Psoas muscle (tissue), 8 donors: ENCODE data around the gene KLHL33. TPM values are rescaled to one million over a fixed set of nuclear protein-coding genes. Genes with fewer than 3 reads are reported as not detected.
A peak's percentile ranks its signal among the peaks of the same experiment; 100 is the strongest.

Experiments
- ATAC-seq, 4 donors: fragments of 200-7000 bp; cut with Tn5 transposase; one replicate each; pipeline ENCODE4 v1.9.1; 2020; ENCODE audit warnings: moderate library complexity in 3 of 4, mild to moderate bottlenecking in 2 of 4
- DNase-seq, 2 donors: peaks; one replicate each; pipeline ENCODE4 v3.0.0-alpha.2; 2020
- H3K27ac ChIP-seq: fragments of 200-600 bp; one replicate; pipeline ENCODE4 v1.8.0; 2022
- H3K27me3 ChIP-seq, 3 donors: fragments of 200-600 bp in 1 of 3; one replicate each; pipeline versions ENCODE4 v1.6.1 to v1.8.0; 2013 to 2022; ENCODE audit warnings: low read length in 2 of 3, mild to moderate bottlenecking in 2 of 3, moderate library complexity in 1 of 3; ENCODE audit not compliant: insufficient read depth in 3 of 3
- H3K36me3 ChIP-seq, 2 donors: fragments of 200-600 bp in 1 of 2; one replicate each; pipeline versions ENCODE4 v1.6.1 to v1.8.0; 2013 to 2022; ENCODE audit warnings: low read depth in 1 of 2, mild to moderate bottlenecking in 1 of 2, moderate library complexity in 1 of 2; ENCODE audit not compliant: insufficient read depth in 1 of 2
- H3K4me1 ChIP-seq: fragments of 200-600 bp; one replicate; pipeline ENCODE4 v1.8.0; 2022
- H3K4me3 ChIP-seq: fragments of 200-600 bp; one replicate; pipeline ENCODE4 v1.8.0; 2022; ENCODE audit warnings: mild to moderate bottlenecking
- H3K9me3 ChIP-seq: fragments of 200-600 bp; one replicate; pipeline ENCODE4 v1.8.0; 2022
- CTCF ChIP-seq: fragments of 200-600 bp; IDR thresholded peaks from one replicate; pipeline ENCODE4 v1.8.0; 2022; ENCODE audit warnings: antibody characterized with exemption
- WGBS, 3 donors: extraction: QIAGEN DNeasy Blood & Tissue Kit; methylation state at CpG; one replicate each; pipeline versions ENCODE4 v1.1.6 to v1.1.7; 2013; 5-methylcytosine and 5-hydroxymethylcytosine counted together
- intact Hi-C, 2 donors: fragments of 100-400 bp; cut with DNase I; formaldehyde crosslinking; loops; one replicate each; pipeline versions ENCODE4 v1.11.0 to v1.14.2; 2022
- polyA plus RNA-seq, 3 donors: library from polyadenylated mRNA; stranded (reverse); fragments of 200-250 nt; gene quantifications; one replicate each; pipeline ENCODE4 v1.2.3, GENCODE V29; 2013
- total RNA-seq, 4 donors: library from RNA; stranded (reverse); fragmentation: NEBNext Ultra II Directional in 2 of 4; extraction: Animal tissue kit (Norgen Biotek cat#: 25700) in 2 of 4; gene quantifications; one replicate each; pipeline versions ENCODE4 v1.2.1 to v1.2.4, GENCODE V29; 2021 to 2023
- donor health status: healthy with polysubstance abuse.
- donor health status: DM: no; HTN: no; CAD: no; lungs with moderate emphysema.
- donor health status: Bipolar disorder and iron deficiency.
- donor health status: healthy.
- donor health status: DM: yes; HTN: yes; CAD: no.
- donor health status: DM: no; HTN: no; CAD: no.
- donor health status: DM: no; HTN: no; CAD: no.
- donor health status: DM: yes; HTN: yes; CAD: no.

The KLHL33 gene
- total and polyA plus RNA-seq, 7 donors: 0.30 to 19.5 (median 2.8) TPM

GRCh38 chr14:20382526-20382925 lies 53.4 kb downstream of the KLHL33 start:
- no peak overlapping the region for H3K27ac ChIP-seq
- H3K4me3 ChIP-seq: no peak overlapping the region
- intact Hi-C loops: no loop called here
- no peaks in the 10 kb centered on the region for H3K27me3 ChIP-seq
- ATAC-seq: no peak
- H3K36me3 ChIP-seq: peaks cover 16 to 100% of the 10 kb centered on the region in 2 donors
- WGBS, 3 donors: 93 to 96% (median 94%) methylated on average over 12 of the region's 12 CpGs
- no peak for DNase-seq
- no peaks in the 10 kb centered on the region for H3K4me1 ChIP-seq
- no peaks in the 10 kb centered on the region for H3K9me3 ChIP-seq
- no peak for TF ChIP-seq CTCF

GRCh38 chr14:20381341-20381740 lies 54.6 kb downstream of the KLHL33 start:
- Histone ChIP-seq H3K27me3 (no peaks in the 10 kb centered on the region), H3K4me1 (no peaks in the 10 kb centered on the region), H3K27ac (no peak overlapping the region), H3K36me3 (peaks cover 17 to 100% of the 10 kb centered on the region in 2 donors), H3K4me3 (no peak overlapping the region), H3K9me3 (no peaks in the 10 kb centered on the region)
- DNase-seq: no peak
- ATAC-seq: no peak
- intact Hi-C loops: no loop called here
- no peak for TF ChIP-seq CTCF
- 80 to 86% (median 82%) methylated on average over 7 of the region's 7 CpGs for WGBS, 3 donors

- Histone ChIP-seq H3K27me3 (no peaks in the 10 kb centered on the region), H3K4me3 (no peak overlapping the region), H3K9me3 (no peaks in the 10 kb centered on the region), H3K36me3 (peaks cover 13 to 100% of the 10 kb centered on the region in 2 donors), H3K4me1 (no peaks in the 10 kb centered on the region), H3K27ac (no peak overlapping the region)
- ATAC-seq (no peak), DNase-seq (no peak)
- intact Hi-C loops: no loop called here
- WGBS, 3 donors: 84 to 88% (median 88%) methylated on average over 6 of the region's 6 CpGs
- TF ChIP-seq CTCF: no peak
Measured at GRCh38 chr14:20380681-20381080, 55.3 kb downstream of the KLHL33 start.

- no peak for TF ChIP-seq CTCF
- intact Hi-C loops: no loop called here
- no peaks in the 10 kb centered on the region for H3K9me3 ChIP-seq
- no peaks in the 10 kb centered on the region for H3K27me3 ChIP-seq
- no peaks in the 10 kb centered on the region for H3K4me1 ChIP-seq
- H3K4me3 ChIP-seq: no peak overlapping the region
- WGBS, 3 donors: 39 to 50% (median 42%) methylated on average over 1 of the region's 1 CpG
- DNase-seq (no peak), ATAC-seq (no peak)
- H3K27ac ChIP-seq: no peak overlapping the region
- H3K36me3 ChIP-seq: peaks cover 13 to 100% of the 10 kb centered on the region in 2 donors
Measured at GRCh38 chr14:20379743-20380142, 56.2 kb downstream of the KLHL33 start.

GRCh38 chr14:20377171-20377570 lies 58.8 kb downstream of the KLHL33 start:
- 85 to 100% (median 96%) methylated on average over 2 of the region's 2 CpGs for WGBS, 3 donors
- no peak overlapping the region for H3K4me3 ChIP-seq
- ATAC-seq (peak; percentile 29 to 39 (median 34)), DNase-seq (no peak)
- intact Hi-C loops: no loop called here
- no peaks in the 10 kb centered on the region for H3K27me3 ChIP-seq
- no peaks in the 10 kb centered on the region for H3K9me3 ChIP-seq
- TF ChIP-seq CTCF: no peak
- H3K27ac ChIP-seq: no peak overlapping the region
- peaks cover 18 to 100% of the 10 kb centered on the region in 2 donors for H3K36me3 ChIP-seq
- H3K4me1 ChIP-seq: no peaks in the 10 kb centered on the region
